HG02884 (cell line): ENCODE measurements around the gene PSMD1.
"Not testable (repeated sequence)": the region's sequence is repeated elsewhere in the genome, so short reads cannot be mapped to it uniquely, and the experiment has no call there.

Source experiments
- ATAC-seq: cut with Tn5 transposase; IDR thresholded peaks from one replicate; pipeline ENCODE4 v1.9.1; 2021; ENCODE audit warnings: mild to moderate bottlenecking, moderate library complexity; ENCODE audit not compliant: unreplicated experiment

Gene PSMD1

GRCh38 chr2:231056453-231057416 is at the start of gene PSMD1:
TSS of gene PSMD1 (plus strand) at chr2:231056867. CDS start at chr2:231057026, 159 bp downstream.
- peak; percentile 65 for ATAC-seq

- ATAC-seq, result no peak
Observed at GRCh38 chr2:231007286-231008098, 49.2 kb upstream of the PSMD1 start.

- no peak for ATAC-seq
Observed at GRCh38 chr2:231008131-231008530, 48.5 kb upstream of the PSMD1 start.

GRCh38 chr2:231009236-231009919 is 47.3 kb upstream of the PSMD1 start:
- no peak for ATAC-seq

GRCh38 chr2:231010201-231010730 is 46.4 kb upstream of the PSMD1 start:
- no peak for ATAC-seq

- ATAC-seq, result no peak
Observed at GRCh38 chr2:231011526-231011925, 45.1 kb upstream of the PSMD1 start.

GRCh38 chr2:231012463-231012862 is 44.2 kb upstream of the PSMD1 start:
- no peak for ATAC-seq

- no peak for ATAC-seq
Observed at GRCh38 chr2:231013820-231014219, 42.8 kb upstream of the PSMD1 start.

GRCh38 chr2:231015478-231015877 is 41.2 kb upstream of the PSMD1 start:
- ATAC-seq, result no peak

- no peak for ATAC-seq
Observed at GRCh38 chr2:231015926-231016325, 40.7 kb upstream of the PSMD1 start.

- no peak for ATAC-seq
Observed at GRCh38 chr2:231016566-231017230, 40.0 kb upstream of the PSMD1 start.

- ATAC-seq, result no peak
Observed at GRCh38 chr2:231017231-231017598, 39.5 kb upstream of the PSMD1 start.

- no peak for ATAC-seq
Observed at GRCh38 chr2:231018184-231018583, 38.5 kb upstream of the PSMD1 start.

- ATAC-seq, result not testable (repeated sequence)
Observed at GRCh38 chr2:231025059-231025458, 31.6 kb upstream of the PSMD1 start.

- no peak for ATAC-seq
Observed at GRCh38 chr2:231028889-231029288, 27.8 kb upstream of the PSMD1 start.

GRCh38 chr2:231029563-231029962 is 27.1 kb upstream of the PSMD1 start:
- ATAC-seq, result no peak

- no peak for ATAC-seq
Observed at GRCh38 chr2:231030725-231031124, 25.9 kb upstream of the PSMD1 start.

- no peak for ATAC-seq
Observed at GRCh38 chr2:231032575-231033140, 24.0 kb upstream of the PSMD1 start.

- ATAC-seq, result no peak
Observed at GRCh38 chr2:231033147-231034132, 23.2 kb upstream of the PSMD1 start.
